OCI-LY1 (cell line): ENCODE measurements around the gene IGFALS.

Experiments
- H2AFZ ChIP-seq: fragments of 200-600 bp; sonication (generic), shearing (Covaris generic); 2 replicates; pipeline ENCODE4 v1.6.0; 2014; ENCODE audit warnings: antibody characterized with exemption, mild to moderate bottlenecking, low read length
- H3F3A ChIP-seq: fragments of 200-600 bp; sonication (generic), shearing (Covaris generic); 2 replicates; pipeline ENCODE4 v1.6.0; 2014; ENCODE audit warnings: mild to moderate bottlenecking, antibody characterized with exemption, low read length, moderate library complexity; ENCODE audit not compliant: insufficient read depth
- H3K27ac ChIP-seq: fragments of 200-600 bp; sonication (generic); 2 replicates; pipeline ENCODE4 v1.5.1; 2014; ENCODE audit warnings: low read length, mixed run types, mild to moderate bottlenecking, low read depth; ENCODE audit not compliant: poor library complexity, severe bottlenecking
- H3K27me3 ChIP-seq: fragments of 200-600 bp; sonication (generic); 2 replicates; pipeline ENCODE4 v1.6.0; 2014; ENCODE audit warnings: antibody characterized with exemption, mild to moderate bottlenecking, low read length, moderate library complexity; ENCODE audit not compliant: insufficient read depth
- H3K36me3 ChIP-seq: fragments of 200-600 bp; sonication (generic); 2 replicates; pipeline ENCODE4 v1.6.1; 2014; ENCODE audit warnings: mild to moderate bottlenecking, antibody characterized with exemption, low read length, moderate library complexity, mixed read lengths; ENCODE audit not compliant: insufficient read depth
- H3K4me1 ChIP-seq: fragments of 200-600 bp; sonication (generic); 2 replicates; pipeline ENCODE4 v1.5.1; 2014; ENCODE audit warnings: mild to moderate bottlenecking, low read length, moderate library complexity; ENCODE audit not compliant: insufficient read depth, severe bottlenecking
- H3K4me2 ChIP-seq: fragments of 200-600 bp; sonication (generic), shearing (Covaris generic); 2 replicates; pipeline ENCODE4 v1.6.1; 2014; ENCODE audit warnings: low read length
- H3K4me3 ChIP-seq: fragments of 200-600 bp; sonication (generic); 2 replicates; pipeline ENCODE4 v1.5.1; 2014; ENCODE audit warnings: low read length, low read depth, mild to moderate bottlenecking, mixed read lengths; ENCODE audit not compliant: poor library complexity, severe bottlenecking
- H3K79me2 ChIP-seq: fragments of 200-600 bp; shearing (Covaris generic); 2 replicates; pipeline ENCODE4 v1.6.1; 2016; ENCODE audit warnings: mixed run types, low read length, mixed read lengths; ENCODE audit not compliant: insufficient read depth
- H3K9ac ChIP-seq: fragments of 200-600 bp; sonication (generic), shearing (Covaris generic); 2 replicates; pipeline ENCODE4 v1.6.1; 2014; ENCODE audit warnings: mild to moderate bottlenecking, low read length, mixed read lengths
- H3K9me2 ChIP-seq: fragments of 200-600 bp; sonication (generic), shearing (Covaris generic); 2 replicates; pipeline ENCODE4 v1.6.1; 2014; ENCODE audit warnings: low read depth, mild to moderate bottlenecking, low read length, mixed read lengths
- H3K9me3 ChIP-seq: fragments of 200-600 bp; shearing (Covaris generic); 2 replicates; pipeline ENCODE4 v1.6.1; 2014; ENCODE audit warnings: low read length, mixed read lengths
- H4K20me1 ChIP-seq: fragments of 200-600 bp; sonication (generic), shearing (Covaris generic); 2 replicates; pipeline ENCODE4 v1.6.0; 2016; ENCODE audit warnings: mild to moderate bottlenecking, low read length; ENCODE audit not compliant: insufficient read depth
- CTCF ChIP-seq: fragments of 200-600 bp; sonication (generic), shearing (Covaris generic); IDR thresholded peaks from 2 replicates; pipeline ENCODE4 v1.5.1; 2017; ENCODE audit warnings: mild to moderate bottlenecking, antibody characterized with exemption, low read length, moderate library complexity, mixed read lengths
- EZH2 ChIP-seq: fragments of 200-600 bp; sonication (generic), shearing (Covaris generic); IDR thresholded peaks from 2 replicates; pipeline ENCODE4 v1.8.0; 2017; ENCODE audit warnings: borderline replicate concordance, mixed run types, mild to moderate bottlenecking, antibody characterized with exemption, low read length, moderate library complexity, mixed read lengths

The IGFALS gene

GRCh38 chr16:1821861-1822611 is 28.5 kb upstream of the IGFALS start:
- Histone ChIP-seq H4K20me1 (no peaks in the 10 kb centered on the region), H3K36me3 (no peaks in the 10 kb centered on the region), H3K4me2 (no peak overlapping the region), H2AFZ (no peak overlapping the region), H3K4me3 (no peak overlapping the region), H3K9me2 (no peaks in the 10 kb centered on the region), H3K27ac (no peak overlapping the region), H3F3A (no peaks in the 10 kb centered on the region), H3K4me1 (no peaks in the 10 kb centered on the region), H3K27me3 (0 out of 2 replicates have a peak, but pooled peaks cover 4% of the 10 kb centered on the region), H3K9me3 (no peaks in the 10 kb centered on the region), H3K9ac (no peak overlapping the region), H3K79me2 (no peaks in the 10 kb centered on the region)
- TF ChIP-seq CTCF: no peak
- no peak for TF ChIP-seq EZH2

DNA sequence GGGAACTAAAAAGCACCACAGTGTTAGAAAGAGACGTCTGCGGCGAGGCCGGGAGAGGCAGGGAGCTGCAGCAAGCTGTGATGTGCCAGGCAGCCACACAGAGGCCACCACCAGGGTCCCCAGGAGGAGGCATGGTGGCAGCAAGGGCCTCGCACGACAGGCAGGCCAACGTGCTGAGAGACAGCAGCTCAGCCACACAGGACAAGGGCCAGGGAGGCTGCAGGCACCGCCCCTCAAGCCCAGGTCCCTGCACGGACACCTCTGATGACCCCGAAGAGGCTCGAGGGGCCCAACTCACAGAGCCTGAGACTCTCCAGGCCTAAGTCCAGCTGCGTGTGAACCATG is 27.4 kb upstream of the IGFALS start:
- H3K36me3 ChIP-seq: no peaks in the 10 kb centered on the region

DNA sequence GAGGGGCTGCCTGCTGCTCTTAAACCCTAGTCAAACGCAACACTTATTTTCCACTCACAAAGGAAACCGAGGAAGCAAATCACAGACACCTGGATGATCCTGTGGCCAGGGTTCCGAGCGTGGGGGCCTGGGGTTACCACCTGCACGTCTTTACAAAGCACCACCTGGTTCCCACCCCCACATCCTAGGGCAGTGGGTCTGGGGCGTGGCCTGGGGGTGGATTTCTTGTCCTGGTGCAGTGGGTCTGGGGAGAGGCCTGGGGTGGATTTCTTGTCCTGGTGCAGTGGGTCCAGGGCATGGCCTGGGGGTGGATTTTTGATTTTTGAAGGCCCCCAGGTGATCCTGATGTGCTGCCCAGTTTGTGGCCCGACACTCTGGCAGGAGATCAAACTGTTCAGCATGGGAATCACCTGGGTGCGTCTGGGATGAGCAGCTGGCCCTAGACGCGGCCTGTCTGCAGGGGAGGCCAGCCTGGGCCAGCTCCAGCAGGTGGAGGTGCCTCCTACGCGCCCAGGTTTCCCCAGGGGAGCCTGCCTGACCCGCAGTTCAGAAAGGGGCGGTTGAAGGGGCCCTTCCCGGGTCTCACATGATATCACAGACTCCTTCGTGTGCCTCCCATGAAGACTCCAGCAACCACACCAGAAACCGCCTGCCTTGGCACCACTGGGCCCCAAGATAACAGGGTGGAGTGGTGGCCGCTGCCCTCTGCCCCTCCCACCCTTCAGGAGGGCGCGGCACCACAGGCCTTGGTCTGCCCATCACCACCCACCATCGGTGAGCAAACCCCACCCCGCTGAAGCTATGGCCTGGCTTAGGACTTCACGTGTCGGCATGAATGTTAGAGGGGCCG is 26.8 kb upstream of the IGFALS start:
- no peaks in the 10 kb centered on the region for H3K79me2 ChIP-seq
- H3K27ac ChIP-seq: no peak overlapping the region
- H3K9ac ChIP-seq: no peak overlapping the region
- TF ChIP-seq CTCF (no peak), EZH2 (no peak)
- H3K27me3 ChIP-seq: 0 out of 2 replicates have a peak, but pooled peaks cover 1% of the 10 kb centered on the region
- no peak overlapping the region for H3K4me3 ChIP-seq
- H3K4me1 ChIP-seq: no peaks in the 10 kb centered on the region
- no peaks in the 10 kb centered on the region for H3F3A ChIP-seq
- H3K9me2 ChIP-seq: no peaks in the 10 kb centered on the region
- H4K20me1 ChIP-seq: no peaks in the 10 kb centered on the region
- H3K4me2 ChIP-seq: no peak overlapping the region
- H3K36me3 ChIP-seq: no peaks in the 10 kb centered on the region
- no peaks in the 10 kb centered on the region for H3K9me3 ChIP-seq
- no peak overlapping the region for H2AFZ ChIP-seq

More for the DNA sequence above, 27.4 kb upstream of the IGFALS start:
- Histone ChIP-seq H3K9me2 (no peaks in the 10 kb centered on the region), H3K27ac (no peak overlapping the region), H3K4me1 (no peaks in the 10 kb centered on the region), H4K20me1 (no peaks in the 10 kb centered on the region), H2AFZ (no peak overlapping the region), H3K79me2 (no peaks in the 10 kb centered on the region), H3F3A (no peaks in the 10 kb centered on the region), H3K4me3 (no peak overlapping the region), H3K9me3 (no peaks in the 10 kb centered on the region), H3K9ac (no peak overlapping the region), H3K4me2 (no peak overlapping the region), H3K27me3 (0 out of 2 replicates have a peak, but pooled peaks cover 4% of the 10 kb centered on the region)
- no peak for TF ChIP-seq EZH2
- no peak for TF ChIP-seq CTCF
